DOHH2 (cell line): ENCODE data around the gene KIR3DL3.

Experiments used
- H3F3A ChIP-seq: fragments of 200-600 bp; sonication (generic), shearing (Covaris generic); 2 replicates; pipeline ENCODE4 v1.6.0; 2016; ENCODE audit warnings: antibody characterized with exemption, mild to moderate bottlenecking; ENCODE audit not compliant: control insufficient read depth, insufficient read depth
- H3K27ac ChIP-seq: fragments of 200-600 bp; sonication (generic); 2 replicates; pipeline ENCODE4 v1.5.1; 2014; ENCODE audit warnings: low read depth, mild to moderate bottlenecking, low read length, moderate library complexity
- H3K27me3 ChIP-seq: fragments of 200-600 bp; sonication (generic); 2 replicates; pipeline ENCODE4 v1.6.1; 2014; ENCODE audit warnings: mild to moderate bottlenecking, low read length, mixed read lengths; ENCODE audit not compliant: control insufficient read depth
- H3K36me3 ChIP-seq: fragments of 200-600 bp; sonication (generic); 2 replicates; pipeline ENCODE4 v1.6.1; 2014; ENCODE audit warnings: mild to moderate bottlenecking, low read length, moderate library complexity, mixed read lengths; ENCODE audit not compliant: control insufficient read depth
- H3K4me1 ChIP-seq: fragments of 200-600 bp; sonication (generic); 2 replicates; pipeline ENCODE4 v1.6.1; 2014; ENCODE audit warnings: mild to moderate bottlenecking, low read length, mixed read lengths; ENCODE audit not compliant: control insufficient read depth
- H3K4me2 ChIP-seq: fragments of 200-600 bp; sonication (generic); 2 replicates; pipeline ENCODE4 v1.6.0; 2014; ENCODE audit warnings: mild to moderate bottlenecking, low read length, moderate library complexity
- H3K4me3 ChIP-seq: fragments of 200-600 bp; sonication (generic); 2 replicates; pipeline ENCODE4 v1.5.1; 2014; ENCODE audit warnings: mild to moderate bottlenecking, low read length, mixed read lengths
- H3K79me2 ChIP-seq: fragments of 200-600 bp; sonication (generic); 2 replicates; pipeline ENCODE4 v1.6.1; 2014; ENCODE audit warnings: mild to moderate bottlenecking, low read length, mixed read lengths; ENCODE audit not compliant: control insufficient read depth
- H3K9me2 ChIP-seq: fragments of 200-600 bp; sonication (generic); replicated peaks from 2 replicates; pipeline ENCODE4 v1.6.1; 2014; ENCODE audit warnings: mild to moderate bottlenecking, low read length, mixed read lengths; ENCODE audit not compliant: control insufficient read depth
- H3K9me3 ChIP-seq: fragments of 200-600 bp; sonication (generic); 2 replicates; pipeline ENCODE4 v1.6.1; 2014; ENCODE audit warnings: antibody characterized with exemption, low read length, mixed read lengths; ENCODE audit not compliant: control insufficient read depth, insufficient read depth
- H4K20me1 ChIP-seq: fragments of 200-600 bp; sonication (generic); 2 replicates; pipeline ENCODE4 v1.6.0; 2014; ENCODE audit warnings: low read depth, mild to moderate bottlenecking, antibody characterized with exemption, low read length, moderate library complexity; ENCODE audit not compliant: control insufficient read depth, insufficient read depth
- CTCF ChIP-seq: fragments of 200-600 bp; sonication (generic); IDR thresholded peaks from one replicate; pipeline ENCODE4 v1.5.1; 2014; ENCODE audit warnings: antibody characterized with exemption, mild to moderate bottlenecking, low read depth, low read length; ENCODE audit not compliant: poor library complexity, severe bottlenecking
- EZH2phosphoT487 ChIP-seq: fragments of 200-600 bp; sonication (generic); IDR thresholded peaks from 2 replicates; pipeline ENCODE4 v1.6.1; 2017; ENCODE audit warnings: borderline replicate concordance, mild to moderate bottlenecking, antibody characterized with exemption, low read length, moderate library complexity, mixed read lengths

The KIR3DL3 gene

GRCh38 chr19:54692298-54692615 lies 32.0 kb upstream of the KIR3DL3 start:
- no peaks in the 10 kb centered on the region for H3K9me3 ChIP-seq

GRCh38 chr19:54694648-54695047 lies 29.6 kb upstream of the KIR3DL3 start:
- Histone ChIP-seq H3K9me2 (no peaks in the 10 kb centered on the region), H3K4me2 (no peak overlapping the region), H3K36me3 (no peaks in the 10 kb centered on the region), H3F3A (no peaks in the 10 kb centered on the region), H4K20me1 (no peaks in the 10 kb centered on the region), H3K4me1 (no peaks in the 10 kb centered on the region), H3K4me3 (no peak overlapping the region), H3K9me3 (no peaks in the 10 kb centered on the region), H3K27me3 (peaks cover 4% of the 10 kb centered on the region; the same call in 1 of the 2 replicates), H3K27ac (no peak overlapping the region), H3K79me2 (no peaks in the 10 kb centered on the region)
- no peak for TF ChIP-seq CTCF
- no peak for TF ChIP-seq EZH2phosphoT487

More at GRCh38 chr19:54692298-54692615, 32.0 kb upstream of the KIR3DL3 start:
- Histone ChIP-seq H3F3A (no peaks in the 10 kb centered on the region), H4K20me1 (no peaks in the 10 kb centered on the region), H3K4me2 (no peak overlapping the region), H3K36me3 (no peaks in the 10 kb centered on the region), H3K4me1 (no peaks in the 10 kb centered on the region), H3K4me3 (no peak overlapping the region), H3K79me2 (no peaks in the 10 kb centered on the region), H3K9me2 (no peaks in the 10 kb centered on the region), H3K27me3 (peaks cover 11% of the 10 kb centered on the region; the same call in 1 of the 2 replicates), H3K27ac (no peak overlapping the region)
- no peak for TF ChIP-seq EZH2phosphoT487
- no peak for TF ChIP-seq CTCF

GRCh38 chr19:54696117-54696548 lies 28.1 kb upstream of the KIR3DL3 start:
- Histone ChIP-seq H3K9me3 (no peaks in the 10 kb centered on the region), H3K9me2 (no peaks in the 10 kb centered on the region), H3K4me2 (no peak overlapping the region), H3K27ac (no peak overlapping the region), H3K4me3 (no peak overlapping the region), H3K27me3 (peaks cover 4% of the 10 kb centered on the region; the same call in 1 of the 2 replicates), H3K4me1 (no peaks in the 10 kb centered on the region), H3F3A (no peaks in the 10 kb centered on the region), H4K20me1 (no peaks in the 10 kb centered on the region), H3K79me2 (no peaks in the 10 kb centered on the region), H3K36me3 (no peaks in the 10 kb centered on the region)
- no peak for TF ChIP-seq CTCF
- TF ChIP-seq EZH2phosphoT487 = no peak
